Hippocampal formation (tissue), 2 donors: ENCODE measurements around the gene TMEM239.
"Not testable (repeated sequence)": the region's sequence is repeated elsewhere in the genome, so short reads cannot be mapped to it uniquely, and the experiment has no call there.

Experiments used
- DNase-seq, 2 donors: peaks; one replicate each; lab custom pipeline; 2025; lab: John Stamatoyannopoulos, UW

Gene TMEM239

GRCh38 chr20:2799688-2800520 is 16.3 kb upstream of the TMEM239 start:
- no peak for DNase-seq

- no peak for DNase-seq
These were observed 15.5 kb upstream of the TMEM239 start, which contains the start of gene CPXM1 for GRCh38 chr20:2800521-2801285. TSS of gene CPXM1 (minus strand) at chr20:2800627. CDS start at chr20:2800572, 55 bp downstream.

- DNase-seq, result no peak
These were observed 14.9 kb upstream of the TMEM239 start for GRCh38 chr20:2801286-2801728.

- no peak for DNase-seq
These were observed 11.9 kb upstream of the TMEM239 start for GRCh38 chr20:2804041-2804828.

GRCh38 chr20:2804852-2805688 is 11.1 kb upstream of the TMEM239 start:
- DNase-seq, result no peak

- no peak for DNase-seq
These were observed 10.3 kb upstream of the TMEM239 start for GRCh38 chr20:2805689-2806350.

GRCh38 chr20:2806351-2806701 is 9.8 kb upstream of the TMEM239 start:
- DNase-seq, result no peak

GRCh38 chr20:2807019-2807418 is 9.1 kb upstream of the TMEM239 start:
- DNase-seq, result no peak

- not testable (repeated sequence) for DNase-seq
These were observed 8.2 kb upstream of the TMEM239 start for GRCh38 chr20:2807929-2808328.

- DNase-seq, result no peak
These were observed 6.5 kb upstream of the TMEM239 start for GRCh38 chr20:2809690-2810089.

GRCh38 chr20:2812189-2812588 is 4.0 kb upstream of the TMEM239 start:
- no peak for DNase-seq

GRCh38 chr20:2814076-2814475 is 2.1 kb upstream of the TMEM239 start:
- DNase-seq, result no peak

- DNase-seq, result no peak
These were observed 1.5 kb upstream of the TMEM239 start, which contains the start of gene C20orf141 for GRCh38 chr20:2814587-2815051. TSS of gene C20orf141 (plus strand) at chr20:2814987. CDS start at chr20:2815185, 198 bp downstream.

GRCh38 chr20:2815242-2815900 is 793 bp upstream of the TMEM239 start:
- no peak for DNase-seq

GRCh38 chr20:2816583-2817340 is 598 bp downstream of the TMEM239 start:
- no peak for DNase-seq

- DNase-seq, result no peak
These were observed 1.2 kb downstream of the TMEM239 start for GRCh38 chr20:2817341-2817726.

GRCh38 chr20:2817891-2818595 is 1.9 kb downstream of the TMEM239 start:
- DNase-seq, result no peak

GRCh38 chr20:2820084-2820895 is 4.1 kb downstream of the TMEM239 start:
- no peak for DNase-seq
